Keratinocyte (primary cell): ENCODE measurements around the gene CELF2. TPM values are rescaled to one million over a fixed set of nuclear protein-coding genes. Genes with fewer than 3 reads are reported as not detected.

Experiments
- DNase-seq: peaks from one replicate; pipeline ENCODE4 v3.0.0-alpha.2; 2011; ENCODE audit warnings: low read depth, missing footprints, low spot score
- FAIRE-seq: peaks from 2 replicates; lab custom pipeline; 2011; peaks lifted over from hg19 to GRCh38; lab: Jason Lieb, UNC
- H2AFZ ChIP-seq: 2 replicates; pipeline ENCODE4 v1.6.0; 2012; ENCODE audit warnings: low read length, control low read depth, inconsistent platforms; ENCODE audit not compliant: control insufficient read depth
- H3K27ac ChIP-seq: 2 replicates; pipeline ENCODE4 v1.5.1; 2011; ENCODE audit warnings: low read length; ENCODE audit not compliant: control insufficient read depth, insufficient read depth
- H3K27me3 ChIP-seq: 3 replicates; pipeline ENCODE4 v1.6.0; 2011; ENCODE audit warnings: low read length; ENCODE audit not compliant: control insufficient read depth, insufficient read depth; ENCODE audit errors: extremely low read depth
- H3K36me3 ChIP-seq, 2 experiments: 2 replicates in 1 of 2; 3 replicates in 1 of 2; pipeline ENCODE4 v1.5.1; 2011; ENCODE audit warnings: low read length in 2 of 2, mild to moderate bottlenecking in 1 of 2; ENCODE audit not compliant: control insufficient read depth in 2 of 2, insufficient read depth in 2 of 2; ENCODE audit errors: extremely low read depth in 1 of 2
- H3K4me1 ChIP-seq: 3 replicates; pipeline ENCODE4 v1.5.1; 2011; ENCODE audit warnings: low read length; ENCODE audit not compliant: control insufficient read depth, insufficient read depth; ENCODE audit errors: extremely low read depth
- H3K4me2 ChIP-seq: 3 replicates; pipeline ENCODE4 v1.6.0; 2011; ENCODE audit warnings: low read depth, low read length; ENCODE audit not compliant: control insufficient read depth, insufficient read depth; ENCODE audit errors: extremely low read depth
- H3K4me3 ChIP-seq, 3 experiments: fragments of 200-600 bp in 1 of 3; sonication (generic) in 1 of 3; 2 replicates in 2 of 3; 3 replicates in 1 of 3; pipeline ENCODE4 v1.5.1; 2011 to 2016; ENCODE audit warnings: low read length in 3 of 3, mild to moderate bottlenecking in 3 of 3, control low read depth in 2 of 3, inconsistent platforms in 1 of 3, low read depth in 1 of 3, mixed read lengths in 1 of 3, mixed run types in 1 of 3, moderate library complexity in 1 of 3; ENCODE audit not compliant: control insufficient read depth in 2 of 3, insufficient read depth in 2 of 3; ENCODE audit errors: extremely low read depth in 1 of 3
- H3K79me2 ChIP-seq: 2 replicates; pipeline ENCODE4 v1.6.0; 2012; ENCODE audit warnings: low read length; ENCODE audit not compliant: control insufficient read depth, insufficient read depth
- H3K9ac ChIP-seq: 3 replicates; pipeline ENCODE4 v1.6.0; 2011; ENCODE audit warnings: low read length; ENCODE audit not compliant: control insufficient read depth, insufficient read depth; ENCODE audit errors: extremely low read depth
- H3K9me1 ChIP-seq: 3 replicates; pipeline ENCODE4 v1.6.0; 2011; ENCODE audit warnings: low read length; ENCODE audit not compliant: control insufficient read depth, insufficient read depth; ENCODE audit errors: extremely low read depth
- H3K9me3 ChIP-seq: 2 replicates; pipeline ENCODE4 v1.5.1; 2012; ENCODE audit warnings: low read depth, low read length; ENCODE audit not compliant: control insufficient read depth
- H4K20me1 ChIP-seq: 3 replicates; pipeline ENCODE4 v1.6.0; 2011; ENCODE audit warnings: low read length; ENCODE audit not compliant: control insufficient read depth, insufficient read depth; ENCODE audit errors: extremely low read depth
- EZH2 ChIP-seq: IDR thresholded peaks from one replicate; pipeline ENCODE4 v1.6.1; 2012; ENCODE audit warnings: inconsistent platforms, mild to moderate bottlenecking, low read length, moderate library complexity
- dilution Hi-C: fragments of 300-500 bp; cut with MboI; formaldehyde crosslinking; loops from one replicate; pipeline ENCODE4 v1.7.0; 2020; ENCODE audit warnings: low sequenced_read_pairs; ENCODE audit not compliant: extremely low pct_ligation_motif_present
- polyA plus RNA-seq, 5 experiments: library from polyadenylated mRNA; depleted of rRNA in 3 of 5; stranded (reverse) in 3 of 5; stranded (forward) in 1 of 5; unstranded in 1 of 5; fragments of >200 nt; gene quantifications; 1 replicate in 1 of 5; 2 replicates in 3 of 5; 3 replicates in 1 of 5; pipeline versions ENCODE4 v1.2.1 to v1.2.3, GENCODE V29; 2011 to 2012; ENCODE audit warnings: missing spikeins in 2 of 5, low read depth in 1 of 5, low replicate concordance in 1 of 5
- TF ChIP-seq, protein P1 (sequence below), 3 experiments: IDR thresholded peaks in 1 of 3; conservative IDR thresholded peaks in 1 of 3; optimal IDR thresholded peaks in 1 of 3; 2 replicates in 2 of 3; 3 replicates in 1 of 3; pipeline versions ENCODE3 to v1.5.1; 2011; ENCODE audit warnings: low read length in 3 of 3, mild to moderate bottlenecking in 3 of 3, moderate library complexity in 2 of 3, control low read depth in 1 of 3, inconsistent platforms in 1 of 3; ENCODE audit not compliant: insufficient read depth in 2 of 3; ENCODE audit errors: extremely low read depth in 1 of 3

CELF2 gene
- polyA plus RNA-seq, 1 donor (not counting 4 experiments of a cell fraction or from before 2014, with no cell fraction given) = 9.8 TPM

DNA sequence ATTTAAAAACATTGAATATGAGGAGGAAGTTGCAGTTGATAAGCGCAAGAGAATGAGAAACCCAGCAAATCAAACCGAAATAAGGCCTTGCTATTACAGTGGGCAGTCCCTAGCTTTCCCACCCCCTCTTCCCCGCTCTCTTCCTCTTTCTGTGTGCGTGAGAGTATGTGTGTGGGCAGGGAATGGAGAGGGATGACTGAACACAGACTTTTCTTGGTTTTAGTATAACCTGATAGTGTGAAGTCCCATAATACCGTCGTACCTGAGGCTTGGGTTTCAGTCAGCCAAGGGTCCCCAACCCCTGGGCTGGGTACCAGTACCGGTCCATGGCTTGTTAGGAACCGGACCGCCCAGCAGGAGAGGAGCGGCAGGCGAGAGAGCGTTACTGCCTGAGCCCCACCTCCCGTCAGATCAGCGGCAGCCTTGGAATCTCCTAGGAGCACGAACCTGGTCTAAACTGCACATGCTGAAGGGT lies 255.3 kb downstream of the CELF2 start:
- H3K36me3 ChIP-seq = no peaks in the 10 kb centered on the region
- no peaks in the 10 kb centered on the region for H3K4me1 ChIP-seq
- no peak overlapping the region for H3K4me3 ChIP-seq
- no peak overlapping the region for H3K9ac ChIP-seq
- H3K27me3 ChIP-seq = no peaks in the 10 kb centered on the region
- dilution Hi-C loops = no loop called here
- no peak overlapping the region for H3K4me2 ChIP-seq
- TF ChIP-seq, protein P1, sequence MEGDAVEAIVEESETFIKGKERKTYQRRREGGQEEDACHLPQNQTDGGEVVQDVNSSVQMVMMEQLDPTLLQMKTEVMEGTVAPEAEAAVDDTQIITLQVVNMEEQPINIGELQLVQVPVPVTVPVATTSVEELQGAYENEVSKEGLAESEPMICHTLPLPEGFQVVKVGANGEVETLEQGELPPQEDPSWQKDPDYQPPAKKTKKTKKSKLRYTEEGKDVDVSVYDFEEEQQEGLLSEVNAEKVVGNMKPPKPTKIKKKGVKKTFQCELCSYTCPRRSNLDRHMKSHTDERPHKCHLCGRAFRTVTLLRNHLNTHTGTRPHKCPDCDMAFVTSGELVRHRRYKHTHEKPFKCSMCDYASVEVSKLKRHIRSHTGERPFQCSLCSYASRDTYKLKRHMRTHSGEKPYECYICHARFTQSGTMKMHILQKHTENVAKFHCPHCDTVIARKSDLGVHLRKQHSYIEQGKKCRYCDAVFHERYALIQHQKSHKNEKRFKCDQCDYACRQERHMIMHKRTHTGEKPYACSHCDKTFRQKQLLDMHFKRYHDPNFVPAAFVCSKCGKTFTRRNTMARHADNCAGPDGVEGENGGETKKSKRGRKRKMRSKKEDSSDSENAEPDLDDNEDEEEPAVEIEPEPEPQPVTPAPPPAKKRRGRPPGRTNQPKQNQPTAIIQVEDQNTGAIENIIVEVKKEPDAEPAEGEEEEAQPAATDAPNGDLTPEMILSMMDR (optimal IDR thresholded peaks at IDR 0.05 in 1 of 3, IDR thresholded peaks at IDR 0.05 in 1 of 3, conservative IDR thresholded peaks at IDR 0.05 in 1 of 3; ENCODE audit: extremely low read depth in 1 of 3, insufficient read depth in 2 of 3, low read length in 3 of 3) = no peak
- TF ChIP-seq EZH2 = no peak
- H3K79me2 ChIP-seq = no peaks in the 10 kb centered on the region
- no peak for DNase-seq
- no peak overlapping the region for H2AFZ ChIP-seq
- no peaks in the 10 kb centered on the region for H3K9me3 ChIP-seq
- no peak for FAIRE-seq
- H3K27ac ChIP-seq = no peak overlapping the region
- H4K20me1 ChIP-seq = no peaks in the 10 kb centered on the region
- H3K9me1 ChIP-seq = no peaks in the 10 kb centered on the region

DNA sequence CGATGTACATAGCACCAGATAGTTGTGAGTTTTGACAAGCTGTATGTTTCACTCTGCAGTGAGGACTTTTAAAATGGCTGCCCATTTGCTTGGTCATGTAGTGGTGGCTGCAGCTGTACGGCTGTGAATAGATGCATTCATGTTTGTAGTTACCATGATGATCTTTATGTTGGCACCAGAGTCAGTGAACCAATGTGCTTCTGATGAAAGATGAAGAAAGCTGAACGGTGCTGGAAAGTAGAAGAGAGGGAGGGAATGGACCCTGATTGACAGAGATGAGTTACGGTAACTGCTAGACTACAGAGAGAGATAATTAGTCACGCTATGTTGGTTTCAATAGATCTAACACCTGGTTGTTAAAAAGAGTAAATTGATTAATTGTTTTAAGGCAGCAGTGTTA lies 256.8 kb downstream of the CELF2 start:
- FAIRE-seq = no peak
- no peak overlapping the region for H3K4me3 ChIP-seq
- H4K20me1 ChIP-seq = no peaks in the 10 kb centered on the region
- no peaks in the 10 kb centered on the region for H3K9me1 ChIP-seq
- no peak overlapping the region for H3K9ac ChIP-seq
- no peaks in the 10 kb centered on the region for H3K4me1 ChIP-seq
- H3K79me2 ChIP-seq = no peaks in the 10 kb centered on the region
- no peak overlapping the region for H3K4me2 ChIP-seq
- no peaks in the 10 kb centered on the region for H3K27me3 ChIP-seq
- H3K27ac ChIP-seq = no peak overlapping the region
- H2AFZ ChIP-seq = no peak overlapping the region
- DNase-seq = no peak
- dilution Hi-C loops = no loop called here
- TF ChIP-seq EZH2 = no peak
- TF ChIP-seq, protein P1 (optimal IDR thresholded peaks at IDR 0.05 in 1 of 3, IDR thresholded peaks at IDR 0.05 in 1 of 3, conservative IDR thresholded peaks at IDR 0.05 in 1 of 3; ENCODE audit: extremely low read depth in 1 of 3, insufficient read depth in 2 of 3, low read length in 3 of 3) = no peak
- H3K36me3 ChIP-seq = no peaks in the 10 kb centered on the region
- H3K9me3 ChIP-seq = no peaks in the 10 kb centered on the region
